ENCODE results near the gene KCNIP4.
"Not testable (repeated sequence)": the region's sequence is repeated elsewhere in the genome, so short reads cannot be mapped to it uniquely, and the experiment has no call there.

KCNIP4 gene

GRCh38 chr4:20787940-20788665, 1160.5 kb downstream of the KCNIP4 start:
- Histone ChIP-seq H3K27me3 (no peaks in the 10 kb centered on the region), H3K4me1 (ENCODE audit: control insufficient read depth in 1 of 2, insufficient read depth in 1 of 2, low read depth in 1 of 2, low read length in 1 of 2) (no peaks in the 10 kb centered on the region), H3K4me3 (ENCODE audit: low read depth in 1 of 2, low read length in 1 of 2) (no peak overlapping the region), H3K27ac (no peak overlapping the region), H3K36me3 (no peaks in the 10 kb centered on the region), H3K9me3 (no peaks in the 10 kb centered on the region)
- TF ChIP-seq CTCF (IDR thresholded peaks at IDR 0.05), result no peak

GRCh38 chr4:20783134-20783533, 1165.4 kb downstream of the KCNIP4 start:
- not testable (repeated sequence) for H3K9me3 ChIP-seq; H3K4me3 ChIP-seq (ENCODE audit: low read depth in 1 of 2, low read length in 1 of 2); H3K27ac ChIP-seq; H3K27me3 ChIP-seq; H3K4me1 ChIP-seq (ENCODE audit: control insufficient read depth in 1 of 2, insufficient read depth in 1 of 2, low read depth in 1 of 2, low read length in 1 of 2); H3K36me3 ChIP-seq

- no peak for TF ChIP-seq CTCF (IDR thresholded peaks at IDR 0.05)
Measured at GRCh38 chr4:20778896-20779295, 1169.7 kb downstream of the KCNIP4 start.

GRCh38 chr4:20773144-20773997, 1175.2 kb downstream of the KCNIP4 start:
- no peak for TF ChIP-seq CTCF (IDR thresholded peaks at IDR 0.05)
- Histone ChIP-seq H3K36me3 (no peaks in the 10 kb centered on the region), H3K4me1 (ENCODE audit: control insufficient read depth in 1 of 2, insufficient read depth in 1 of 2, low read depth in 1 of 2, low read length in 1 of 2) (no peaks in the 10 kb centered on the region), H3K27ac (no peak overlapping the region), H3K4me3 (ENCODE audit: low read depth in 1 of 2, low read length in 1 of 2) (no peak overlapping the region), H3K9me3 (no peaks in the 10 kb centered on the region), H3K27me3 (no peaks in the 10 kb centered on the region)

More at GRCh38 chr4:20778896-20779295, 1169.7 kb downstream of the KCNIP4 start:
- Histone ChIP-seq H3K4me3 (ENCODE audit: low read depth in 1 of 2, low read length in 1 of 2) (no peak overlapping the region), H3K27me3 (no peaks in the 10 kb centered on the region), H3K9me3 (no peaks in the 10 kb centered on the region), H3K4me1 (ENCODE audit: control insufficient read depth in 1 of 2, insufficient read depth in 1 of 2, low read depth in 1 of 2, low read length in 1 of 2) (no peaks in the 10 kb centered on the region), H3K27ac (no peak overlapping the region), H3K36me3 (no peaks in the 10 kb centered on the region)

- Histone ChIP-seq H3K4me3 (ENCODE audit: low read depth in 1 of 2, low read length in 1 of 2) (no peak overlapping the region), H3K4me1 (ENCODE audit: control insufficient read depth in 1 of 2, insufficient read depth in 1 of 2, low read depth in 1 of 2, low read length in 1 of 2) (no peaks in the 10 kb centered on the region), H3K9me3 (no peaks in the 10 kb centered on the region), H3K27me3 (no peaks in the 10 kb centered on the region), H3K27ac (no peak overlapping the region), H3K36me3 (no peaks in the 10 kb centered on the region)
- TF ChIP-seq CTCF (IDR thresholded peaks at IDR 0.05), result no peak
Measured at GRCh38 chr4:20764366-20764992, 1184.1 kb downstream of the KCNIP4 start.

Data from neutrophil (primary cell).